Coronary artery (tissue), 2 donors: ENCODE results near the gene HOXA11.
A peak's percentile ranks its signal among the peaks of the same experiment; 100 is the strongest.

ENCODE experiments used
- DNase-seq: peaks from one replicate; pipeline ENCODE4 v3.0.0-alpha.2; 2017; ENCODE audit warnings: low spot score
- H3K27ac ChIP-seq, 2 donors: fragments of 200-600 bp; sonication (generic); one replicate each; pipeline ENCODE4 v1.5.1; 2016 to 2019
- H3K4me3 ChIP-seq: fragments of 200-600 bp; sonication (generic); 2 replicates; pipeline ENCODE4 v1.5.1; 2016; ENCODE audit warnings: mild to moderate bottlenecking, moderate library complexity
- CTCF ChIP-seq: fragments of 200-600 bp; sonication (generic); IDR thresholded peaks from one replicate; pipeline ENCODE4 v1.5.1; 2019; ENCODE audit warnings: antibody characterized with exemption

Gene HOXA11

GRCh38 chr7:27187475-27188385 lies 2.7 kb upstream of the HOXA11 start:
- Histone ChIP-seq H3K4me3 (peak overlapping the region; percentile 48), H3K27ac (no peak overlapping the region)
- no peak for TF ChIP-seq CTCF
- DNase-seq: peak; percentile 64

DNA sequence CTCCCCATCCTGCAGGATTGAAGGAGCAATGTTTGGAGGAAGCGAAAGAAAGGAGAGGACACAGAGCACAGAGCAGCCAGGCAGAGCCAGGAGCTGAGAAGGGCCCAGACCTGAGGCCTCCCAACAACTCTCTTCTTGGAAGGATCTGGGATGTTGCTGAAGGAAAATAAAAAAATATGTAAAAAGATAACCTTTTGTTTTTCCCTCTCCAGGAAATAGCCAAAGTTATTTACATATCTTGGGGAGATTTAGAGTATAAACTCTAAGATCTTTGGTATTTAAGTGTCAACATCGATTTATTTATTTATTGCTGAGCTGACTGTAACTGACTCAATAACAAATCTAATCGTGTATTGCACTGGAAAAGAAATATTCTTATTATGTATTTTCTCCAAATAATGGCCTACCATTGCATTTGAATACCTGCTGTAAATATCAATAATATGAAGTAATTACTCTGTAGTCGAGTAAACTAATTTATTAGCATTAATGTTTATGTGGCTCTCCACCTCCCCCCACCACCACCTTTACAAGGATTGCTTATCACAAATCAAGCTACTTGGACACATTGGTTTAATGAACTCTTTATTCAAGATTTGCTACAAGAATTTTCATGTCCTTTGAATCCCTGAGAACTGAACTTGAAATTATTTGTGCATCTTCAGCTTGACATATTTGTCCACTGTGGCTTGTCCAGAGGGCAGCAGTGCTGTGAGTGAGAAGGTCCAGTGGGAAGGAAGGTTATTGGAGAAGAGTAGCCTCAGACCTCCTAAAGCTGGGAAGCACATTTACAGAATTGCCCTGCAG lies 1.8 kb upstream of the HOXA11 start:
- Histone ChIP-seq H3K4me3 (no peak overlapping the region), H3K27ac (no peak overlapping the region)
- TF ChIP-seq CTCF: no peak
- peak; percentile 7 for DNase-seq

DNA sequence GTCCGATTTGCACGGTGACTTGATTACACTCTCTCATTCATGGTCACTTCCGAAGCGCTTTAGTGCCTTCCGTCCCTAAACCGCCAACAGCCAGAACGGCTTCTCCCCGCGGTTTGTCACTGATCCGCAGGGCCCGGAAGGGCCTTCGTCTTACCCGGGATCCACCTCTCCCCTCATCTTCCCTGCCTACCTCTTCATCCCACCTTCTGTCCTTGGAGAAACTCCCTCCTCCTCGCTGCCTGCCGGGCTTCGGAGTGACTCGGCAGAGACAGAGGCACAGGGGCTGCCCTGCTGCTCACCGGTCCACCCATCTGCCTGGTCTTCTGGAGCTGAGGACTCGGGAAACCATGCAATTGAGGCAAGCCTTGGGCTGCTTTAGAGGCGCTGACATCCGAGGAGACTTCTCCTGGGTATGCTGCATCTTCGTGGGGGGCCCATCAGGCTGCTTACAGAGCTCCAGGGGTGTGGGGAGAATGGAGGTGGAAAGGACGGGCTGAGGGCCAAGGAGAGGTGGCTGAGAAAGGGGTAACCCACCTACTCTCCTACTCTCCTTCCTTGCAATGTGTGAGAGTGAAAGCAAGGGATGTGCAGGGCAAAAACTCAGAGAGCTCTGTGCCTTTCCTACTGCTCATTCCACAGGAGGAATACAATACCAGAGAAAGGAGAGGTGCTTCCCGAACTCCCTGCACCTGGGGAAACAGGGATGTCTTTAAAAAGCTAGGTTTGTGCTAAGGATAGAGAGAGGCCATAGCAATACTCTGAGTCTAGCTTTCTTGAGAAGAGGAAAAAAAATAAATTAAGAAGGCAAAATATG lies 1.0 kb upstream of the HOXA11 start:
- no peak overlapping the region for H3K4me3 ChIP-seq

GRCh38 chr7:27184337-27185012 lies 557 bp downstream of the HOXA11 start:
- Histone ChIP-seq H3K27ac (no peak overlapping the region), H3K4me3 (peak overlapping the region; percentile 58)
- TF ChIP-seq CTCF: no peak
- DNase-seq: peak; percentile 71

More for the DNA sequence above, 1.0 kb upstream of the HOXA11 start:
- H3K27ac ChIP-seq: no peak overlapping the region
- TF ChIP-seq CTCF: no peak
- DNase-seq: peak; percentile 73

DNA sequence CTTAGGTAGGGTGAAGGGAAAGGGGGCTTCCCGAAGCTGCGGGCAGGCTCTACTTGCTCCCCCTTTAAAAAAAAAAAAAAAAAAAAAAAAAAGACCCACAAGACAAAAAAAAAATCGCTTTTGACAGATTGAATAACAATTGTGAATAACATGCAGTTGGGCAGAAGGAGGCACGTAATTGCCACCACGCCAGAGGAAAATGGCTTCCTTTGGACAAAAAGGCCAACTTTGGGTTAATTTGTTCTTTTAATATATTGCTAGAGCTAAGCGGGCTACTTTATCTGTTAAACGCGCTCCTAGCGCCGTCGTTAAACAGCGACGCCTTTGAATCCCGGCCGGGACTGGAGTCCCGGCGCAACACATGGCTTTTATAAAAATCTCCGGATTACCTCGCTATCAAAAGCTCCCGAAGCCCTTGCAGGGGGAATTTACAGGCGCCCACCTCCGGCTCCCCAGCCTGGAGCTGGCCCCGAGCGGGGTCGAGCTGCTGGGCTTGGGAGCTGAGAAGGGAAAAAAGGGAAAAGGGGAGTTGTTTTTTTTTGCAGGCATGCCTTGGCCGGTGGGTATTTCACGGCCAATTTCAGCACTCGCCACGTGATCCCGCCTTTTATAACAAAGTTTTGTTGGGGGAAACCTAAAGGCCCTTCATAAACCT lies 1.2 kb downstream of the HOXA11 start:
- no peak for TF ChIP-seq CTCF
- Histone ChIP-seq H3K27ac (no peak overlapping the region), H3K4me3 (peak overlapping the region; percentile 58)
- peak; percentile 63 for DNase-seq
